ENCODE data around the gene ADCY1.
"Not testable (repeated sequence)": the region's sequence is repeated elsewhere in the genome, so short reads cannot be mapped to it uniquely, and the experiment has no call there.

The ADCY1 gene

DNA sequence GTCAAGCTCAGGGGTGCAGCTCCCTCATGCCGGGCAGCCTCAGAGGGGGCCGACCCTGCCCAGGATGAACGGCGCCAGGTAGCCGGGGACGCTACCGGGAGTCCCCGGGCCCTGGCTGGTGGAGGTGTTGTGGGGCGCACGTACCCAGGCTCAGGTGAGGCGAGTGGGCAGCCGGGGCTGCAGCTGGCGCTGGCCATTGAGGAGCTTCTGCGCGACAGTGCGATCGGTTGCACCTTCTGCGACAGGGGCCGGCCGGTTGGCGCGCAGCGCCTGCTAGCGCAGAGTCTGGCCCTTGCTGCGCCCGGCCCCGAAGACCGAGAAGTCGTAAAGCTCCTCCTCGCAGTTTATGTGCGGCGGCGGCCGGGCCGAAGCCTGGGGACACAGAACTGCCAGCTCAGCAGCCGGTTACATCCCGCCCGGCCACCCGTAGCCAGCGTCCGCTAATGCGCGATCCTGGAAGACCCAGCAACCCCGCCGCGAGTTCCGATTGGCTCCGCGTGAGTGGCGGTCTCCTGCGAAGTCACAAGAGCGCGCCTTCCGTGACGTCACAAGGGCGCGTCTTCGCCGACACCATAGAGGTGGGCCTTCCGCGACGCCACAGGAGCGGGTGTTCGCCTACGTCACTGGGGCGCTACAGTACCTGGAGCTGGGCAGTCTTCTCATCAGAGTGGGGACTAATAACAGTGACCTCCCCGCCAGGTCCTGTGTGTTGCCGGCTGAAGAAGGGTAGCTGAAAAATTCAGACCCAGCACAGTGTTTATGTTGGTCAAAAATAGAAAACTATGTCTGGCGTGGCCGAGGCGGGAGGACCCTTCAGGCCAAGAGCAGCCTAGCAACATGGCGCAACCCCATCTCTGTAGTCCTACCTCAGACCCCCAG lies 194.6 kb downstream of the ADCY1 start:
- peak; percentile 87 for FAIRE-seq

DNA sequence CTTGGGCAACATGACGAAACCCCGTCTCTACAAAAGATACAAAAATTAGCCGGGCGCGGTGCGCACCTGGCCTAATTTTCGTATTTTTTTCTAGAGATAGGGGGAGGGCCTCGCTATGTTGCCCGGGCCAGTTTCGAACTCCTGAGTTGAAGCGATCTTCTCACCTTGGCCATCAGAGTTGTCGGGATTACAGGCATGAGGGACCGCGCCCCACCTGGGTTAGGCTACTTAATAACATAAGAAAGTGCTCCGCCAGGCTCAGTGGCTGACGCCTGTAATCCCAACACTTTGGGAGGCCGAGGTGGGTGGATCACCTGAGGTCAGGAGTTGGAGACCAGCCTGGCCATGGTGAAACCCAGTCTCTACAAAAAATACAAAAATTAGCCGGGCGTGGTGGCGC lies 195.5 kb downstream of the ADCY1 start:
- not testable (repeated sequence) for FAIRE-seq

Measured in G401.6 (cell line).